Upper lobe of left lung (tissue), 4 donors: ENCODE data around the gene CNTNAP5.

Experiments used
- CTCF ChIP-seq, 6 experiments: fragments of 450-650 bp in 4 of 6; fragments of 200-600 bp in 2 of 6; sonication (generic) in 2 of 6; IDR thresholded peaks; one replicate each; pipeline ENCODE4 v1.5.1; 2016 to 2019; ENCODE audit warnings: antibody characterized with exemption in 6 of 6
- EP300 ChIP-seq, 4 donors: sonication (generic); formaldehyde crosslinking; IDR thresholded peaks; one replicate each; pipeline ENCODE4 v1.5.1; 2017; ENCODE audit warnings: antibody characterized with exemption in 4 of 4, control low read depth in 2 of 4
- POLR2A ChIP-seq, 4 donors: fragments of 450-650 bp; IDR thresholded peaks; one replicate each; pipeline ENCODE4 v1.5.1; 2016 to 2017; ENCODE audit warnings: antibody characterized with exemption in 4 of 4, mild to moderate bottlenecking in 2 of 4

DNA sequence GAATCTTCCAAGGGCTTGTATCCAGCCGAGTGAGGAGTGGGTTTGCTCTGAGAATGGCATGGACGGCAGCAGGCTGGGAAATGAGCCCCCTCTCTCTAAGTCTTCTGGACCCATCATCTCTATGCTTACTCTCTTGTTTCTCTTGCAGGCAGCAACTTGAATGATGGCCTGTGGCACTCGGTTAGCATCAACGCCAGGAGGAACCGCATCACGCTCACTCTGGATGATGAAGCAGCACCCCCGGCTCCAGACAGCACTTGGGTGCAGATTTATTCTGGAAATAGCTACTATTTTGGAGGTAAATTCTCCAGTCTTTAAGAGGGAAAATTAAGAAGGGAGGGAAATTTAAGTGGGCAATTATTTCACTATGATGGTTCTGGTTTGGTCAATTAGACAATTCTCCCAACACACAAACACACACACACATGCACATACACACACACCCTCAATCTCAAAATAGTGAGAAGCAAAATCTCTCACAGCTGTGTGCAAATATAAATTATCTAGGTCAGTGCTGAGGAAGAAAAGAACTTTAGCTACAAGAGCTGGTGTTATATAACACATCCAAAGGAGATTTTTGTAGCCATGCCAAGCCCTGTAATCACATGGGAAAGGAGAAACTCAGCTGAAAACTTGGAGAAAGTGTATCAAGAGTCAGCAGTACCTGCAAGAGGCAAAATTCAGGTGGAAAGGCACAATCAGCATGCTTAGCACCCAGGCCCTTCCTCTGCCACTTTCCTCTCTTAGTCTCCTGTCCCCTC is 499.2 kb downstream of the CNTNAP5 start:
- TF ChIP-seq CTCF (IDR thresholded peaks at IDR 0.05) (no peak), POLR2A (IDR thresholded peaks at IDR 0.05) (no peak), EP300 (IDR thresholded peaks at IDR 0.05) (no peak)
